A549 treated with AZD9567 at 1 μM for 4 hours (cell line): ENCODE measurements around the gene STMN3. TPM values are rescaled to one million over a fixed set of nuclear protein-coding genes. Genes with fewer than 3 reads are reported as not detected.

Source experiments
- total RNA-seq: library from RNA; stranded (reverse); fragments of 200-300 nt; extraction: Qiagen RNA extraction; gene quantifications from 5 replicates; pipeline ENCODE4 v1.2.3, GENCODE V29; 2022; ENCODE audit not compliant: insufficient read depth

STMN3 gene
- 7.1 to 11.6 TPM (median 9.6 TPM) in 5 replicates for total RNA-seq

GRCh38 chr20:63653041-63653973, at the start of gene STMN3:
STMN3 (minus strand) TSS chr20:63653424; CDS start chr20:63653345, 79 bp downstream.

DNA sequence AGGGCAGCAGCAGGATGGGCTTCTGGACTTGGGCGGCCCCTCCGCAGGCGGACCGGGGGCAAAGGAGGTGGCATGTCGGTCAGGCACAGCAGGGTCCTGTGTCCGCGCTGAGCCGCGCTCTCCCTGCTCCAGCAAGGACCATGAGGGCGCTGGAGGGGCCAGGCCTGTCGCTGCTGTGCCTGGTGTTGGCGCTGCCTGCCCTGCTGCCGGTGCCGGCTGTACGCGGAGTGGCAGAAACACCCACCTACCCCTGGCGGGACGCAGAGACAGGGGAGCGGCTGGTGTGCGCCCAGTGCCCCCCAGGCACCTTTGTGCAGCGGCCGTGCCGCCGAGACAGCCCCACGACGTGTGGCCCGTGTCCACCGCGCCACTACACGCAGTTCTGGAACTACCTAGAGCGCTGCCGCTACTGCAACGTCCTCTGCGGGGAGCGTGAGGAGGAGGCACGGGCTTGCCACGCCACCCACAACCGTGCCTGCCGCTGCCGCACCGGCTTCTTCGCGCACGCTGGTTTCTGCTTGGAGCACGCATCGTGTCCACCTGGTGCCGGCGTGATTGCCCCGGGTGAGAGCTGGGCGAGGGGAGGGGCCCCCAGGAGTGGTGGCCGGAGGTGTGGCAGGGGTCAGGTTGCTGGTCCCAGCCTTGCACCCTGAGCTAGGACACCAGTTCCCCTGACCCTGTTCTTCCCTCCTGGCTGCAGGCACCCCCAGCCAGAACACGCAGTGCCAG, 43.6 kb upstream of the STMN3 start, which contains the start of gene TNFRSF6B:
Gene TNFRSF6B (plus strand): TSS at position 25 of the 729 bp plus-strand sequence. CDS start 116 bp downstream, at position 141.

DNA sequence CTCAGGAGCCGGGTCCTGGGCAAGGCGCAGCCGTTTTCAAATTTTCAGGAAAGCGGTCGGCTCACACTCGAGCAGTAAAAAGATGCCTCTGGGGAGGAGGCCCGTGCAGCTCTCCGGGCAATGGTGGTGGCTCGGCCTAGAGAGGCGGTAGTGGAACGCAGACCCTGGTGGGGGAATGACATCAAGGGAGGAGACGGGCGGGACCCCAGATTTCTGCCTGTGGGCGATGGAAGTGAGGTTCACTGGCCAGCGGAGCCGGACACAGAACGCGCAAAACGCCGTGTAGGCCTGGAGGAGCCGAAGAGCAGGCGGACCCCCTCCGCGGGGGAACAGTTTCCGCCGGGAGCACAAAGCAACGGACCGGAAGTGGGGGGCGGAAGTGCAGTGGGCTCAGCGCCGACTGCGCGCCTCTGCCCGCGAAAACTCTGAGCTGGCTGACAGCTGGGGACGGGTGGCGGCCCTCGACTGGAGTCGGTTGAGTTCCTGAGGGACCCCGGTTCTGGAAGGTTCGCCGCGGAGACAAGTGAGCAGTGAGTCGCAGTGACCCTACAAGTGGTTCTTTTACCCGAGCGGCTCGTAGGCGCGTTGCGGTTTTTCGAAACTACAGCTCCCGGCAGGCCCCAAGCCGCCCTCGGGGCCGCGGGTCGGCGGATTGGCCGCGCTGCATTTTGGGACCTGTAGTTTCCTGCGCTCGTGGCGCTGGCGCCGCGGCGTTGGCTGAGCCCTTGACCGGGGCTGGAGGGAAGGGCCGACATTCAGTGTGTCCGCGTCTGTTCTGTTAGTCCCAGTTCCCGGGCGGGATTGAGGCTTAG, 4.9 kb upstream of the STMN3 start, which contains the start of gene RTEL1:
Gene RTEL1 (plus strand): TSS at position 376 of the 812 bp plus-strand sequence. CDS start 1,091 bp downstream, outside the sequence.

DNA sequence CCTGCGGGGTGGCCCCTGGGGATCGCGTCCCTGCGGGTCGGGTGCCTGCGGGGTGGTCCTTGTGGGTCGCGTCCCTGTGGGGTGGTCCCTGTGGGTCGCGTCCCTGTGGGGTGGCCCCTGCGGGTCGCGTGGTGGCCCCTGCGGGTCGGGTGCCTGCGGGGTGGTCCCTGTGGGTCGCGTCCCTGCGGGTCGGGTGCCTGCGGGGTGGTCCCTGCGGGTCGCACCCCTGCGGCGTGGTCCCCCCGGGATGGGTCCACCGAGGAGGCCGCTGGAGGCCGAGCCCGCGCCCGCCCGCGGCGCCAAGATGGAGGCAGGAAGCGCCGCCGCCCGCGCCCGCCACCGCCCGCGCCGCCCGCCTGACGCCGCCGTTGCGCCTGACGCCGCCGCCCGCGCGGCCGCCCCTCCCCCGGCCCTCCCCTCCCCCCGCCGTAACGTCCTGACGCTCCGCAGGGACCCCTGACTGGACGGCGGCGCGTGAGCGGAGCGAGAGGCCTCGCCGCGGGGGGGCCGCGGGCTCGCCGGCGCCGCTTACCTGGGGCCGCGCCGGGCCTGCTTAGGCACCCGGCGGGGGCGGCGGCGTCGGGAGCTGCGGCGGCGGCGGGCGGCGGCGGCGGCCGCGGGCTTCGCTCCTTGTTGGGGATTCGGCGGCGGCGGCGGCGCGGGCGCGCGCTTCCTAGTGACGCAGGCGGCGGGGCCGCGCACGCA, 26.6 kb downstream of the STMN3 start, which contains the start of gene GMEB2:
Gene GMEB2 (minus strand): TSS at position 678 of the 705 bp plus-strand sequence. CDS start 7,704 bp downstream, outside the sequence.

Other genes starting within 250 kb of the STMN3 start
- 0.46 to 0.77 TPM (median 0.50 TPM) in 4 of 5 replicates, not detected in the other for gene KCNQ2, start 180.8 kb downstream of the STMN3 start, total RNA-seq
- gene EEF1A2, start 154.3 kb downstream of the STMN3 start, total RNA-seq = 120 to 184 TPM (median 152 TPM) in 5 replicates
- 265 to 354 TPM (median 319 TPM) in 5 replicates for gene PPDPF, start 132.7 kb downstream of the STMN3 start, total RNA-seq
- 2.7 to 4.8 TPM (median 3.2 TPM) in 5 replicates for gene PTK6, start 116.0 kb downstream of the STMN3 start, total RNA-seq
- gene SRMS, start 105.7 kb downstream of the STMN3 start, total RNA-seq = 0.10 to 0.15 TPM (median 0.10 TPM) in 4 of 5 replicates, not detected in the other
- 0.09 to 0.27 TPM (median 0.26 TPM) in 4 of 5 replicates, not detected in the other for gene FNDC11, start 99.3 kb downstream of the STMN3 start, total RNA-seq
- 16.7 to 27.1 TPM (median 23.0 TPM) in 5 replicates for gene HELZ2, start 79.2 kb downstream of the STMN3 start, total RNA-seq
- gene GMEB2, start 26.3 kb downstream of the STMN3 start, total RNA-seq = 9.9 to 10.4 TPM (median 10.2 TPM) in 5 replicates
- gene RTEL1, start 4.9 kb upstream of the STMN3 start, total RNA-seq = 5.3 to 10.2 TPM (median 8.0 TPM) in 5 replicates
- gene TNFRSF6B, start 43.2 kb upstream of the STMN3 start, total RNA-seq = 0.94 to 1.3 TPM (median 0.98 TPM) in 4 of 5 replicates, not detected in the other
- gene ARFRP1, start 54.6 kb upstream of the STMN3 start, total RNA-seq = 19.5 to 40.9 TPM (median 38.8 TPM) in 5 replicates
- gene ZGPAT, start 54.6 kb upstream of the STMN3 start, total RNA-seq = 26.8 to 30.4 TPM (median 28.6 TPM) in 5 replicates
- gene LIME1, start 83.2 kb upstream of the STMN3 start, total RNA-seq = 1.8 to 11.6 TPM (median 10.8 TPM) in 5 replicates
- 60.1 to 101 TPM (median 93.3 TPM) in 5 replicates for gene SLC2A4RG, start 86.4 kb upstream of the STMN3 start, total RNA-seq
- gene ZBTB46, start 177.8 kb upstream of the STMN3 start, total RNA-seq = 0.58 to 1.1 TPM (median 0.80 TPM) in 4 of 5 replicates, not detected in the other
- 0.07 TPM in 1 of 5 replicates, not detected in the others for gene ABHD16B, start 208.1 kb upstream of the STMN3 start, total RNA-seq
- gene TPD52L2, start 211.8 kb upstream of the STMN3 start, total RNA-seq = 133 to 157 TPM (median 139 TPM) in 5 replicates
- gene DNAJC5, start 241.7 kb upstream of the STMN3 start, total RNA-seq = 29.7 to 33.2 TPM (median 30.4 TPM) in 5 replicates